DOHH2 (cell line): Measurements from ENCODE around the gene SMTNL1.

ENCODE experiments used
- EZH2phosphoT487 ChIP-seq: fragments of 200-600 bp; sonication (generic); IDR thresholded peaks from 2 replicates; pipeline ENCODE4 v1.6.1; 2017; ENCODE audit warnings: borderline replicate concordance, mild to moderate bottlenecking, antibody characterized with exemption, low read length, moderate library complexity, mixed read lengths
- TF ChIP-seq, protein P1 (sequence below): fragments of 200-600 bp; sonication (generic); IDR thresholded peaks from one replicate; pipeline ENCODE4 v1.5.1; 2014; ENCODE audit warnings: antibody characterized with exemption, mild to moderate bottlenecking, low read depth, low read length; ENCODE audit not compliant: poor library complexity, severe bottlenecking

DNA sequence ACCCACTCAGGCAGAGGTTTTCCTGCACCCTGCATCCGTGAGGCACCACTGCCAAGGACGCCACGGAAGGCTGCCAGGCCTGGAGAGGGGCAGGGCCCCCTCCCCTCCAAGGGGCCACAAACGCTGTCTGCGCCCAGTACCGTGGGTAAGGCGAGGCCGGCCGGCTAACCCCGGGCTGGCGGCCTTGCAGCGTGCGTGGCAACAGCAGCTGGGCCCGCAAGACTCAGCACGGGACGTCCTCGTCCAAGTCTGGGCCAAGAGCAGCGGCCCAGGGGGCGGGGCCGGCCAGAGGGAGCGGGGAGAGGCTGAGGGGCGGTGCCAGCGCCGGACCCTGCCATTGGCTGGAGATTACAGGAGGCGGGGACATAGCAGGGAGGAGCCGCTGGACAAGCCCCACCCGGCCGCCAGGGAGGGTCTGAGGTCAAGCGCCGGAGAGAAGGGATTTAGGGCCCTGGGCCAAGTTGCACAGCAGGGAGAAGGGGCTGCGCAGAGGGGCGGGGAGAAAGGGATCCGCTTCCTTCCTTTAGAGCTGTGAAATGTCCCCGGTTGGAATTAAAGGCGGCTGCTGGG is 37.9 kb upstream of the SMTNL1 start:
- TF ChIP-seq, protein P1, sequence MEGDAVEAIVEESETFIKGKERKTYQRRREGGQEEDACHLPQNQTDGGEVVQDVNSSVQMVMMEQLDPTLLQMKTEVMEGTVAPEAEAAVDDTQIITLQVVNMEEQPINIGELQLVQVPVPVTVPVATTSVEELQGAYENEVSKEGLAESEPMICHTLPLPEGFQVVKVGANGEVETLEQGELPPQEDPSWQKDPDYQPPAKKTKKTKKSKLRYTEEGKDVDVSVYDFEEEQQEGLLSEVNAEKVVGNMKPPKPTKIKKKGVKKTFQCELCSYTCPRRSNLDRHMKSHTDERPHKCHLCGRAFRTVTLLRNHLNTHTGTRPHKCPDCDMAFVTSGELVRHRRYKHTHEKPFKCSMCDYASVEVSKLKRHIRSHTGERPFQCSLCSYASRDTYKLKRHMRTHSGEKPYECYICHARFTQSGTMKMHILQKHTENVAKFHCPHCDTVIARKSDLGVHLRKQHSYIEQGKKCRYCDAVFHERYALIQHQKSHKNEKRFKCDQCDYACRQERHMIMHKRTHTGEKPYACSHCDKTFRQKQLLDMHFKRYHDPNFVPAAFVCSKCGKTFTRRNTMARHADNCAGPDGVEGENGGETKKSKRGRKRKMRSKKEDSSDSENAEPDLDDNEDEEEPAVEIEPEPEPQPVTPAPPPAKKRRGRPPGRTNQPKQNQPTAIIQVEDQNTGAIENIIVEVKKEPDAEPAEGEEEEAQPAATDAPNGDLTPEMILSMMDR = no peak
- TF ChIP-seq EZH2phosphoT487 = no peak
